GM18520 (cell line): ENCODE measurements around the gene SLC35A3.
"Not testable (repeated sequence)": the region's sequence is repeated elsewhere in the genome, so short reads cannot be mapped to it uniquely, and the experiment has no call there.

Experiments
- ATAC-seq: cut with Tn5 transposase; IDR thresholded peaks from one replicate; pipeline ENCODE4 v1.9.1; 2021; ENCODE audit not compliant: unreplicated experiment

SLC35A3 gene

GRCh38 chr1:100028765-100029164, 59.0 kb downstream of the SLC35A3 start:
- no peak for ATAC-seq

- no peak for ATAC-seq
These were observed 64.7 kb downstream of the SLC35A3 start for GRCh38 chr1:100034470-100034869.

DNA sequence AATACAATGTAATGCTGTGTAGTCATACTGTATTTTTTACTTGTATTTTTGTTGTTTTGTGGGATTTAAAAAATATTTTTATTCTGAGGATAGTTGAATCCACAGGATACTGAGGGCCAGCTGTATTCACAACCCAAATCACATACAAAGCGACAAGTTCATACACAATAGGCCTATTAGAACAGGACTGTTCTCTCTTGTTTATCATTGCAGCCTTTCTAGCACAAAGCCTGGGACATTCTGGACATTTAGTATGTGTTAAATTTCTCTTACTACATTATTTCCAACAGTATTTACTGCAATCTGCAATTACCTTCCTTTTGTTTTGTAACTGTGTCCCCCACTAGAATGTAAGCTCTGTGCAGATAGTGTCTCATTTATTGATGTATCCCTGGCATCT, 65.4 kb downstream of the SLC35A3 start:
- no peak for ATAC-seq

DNA sequence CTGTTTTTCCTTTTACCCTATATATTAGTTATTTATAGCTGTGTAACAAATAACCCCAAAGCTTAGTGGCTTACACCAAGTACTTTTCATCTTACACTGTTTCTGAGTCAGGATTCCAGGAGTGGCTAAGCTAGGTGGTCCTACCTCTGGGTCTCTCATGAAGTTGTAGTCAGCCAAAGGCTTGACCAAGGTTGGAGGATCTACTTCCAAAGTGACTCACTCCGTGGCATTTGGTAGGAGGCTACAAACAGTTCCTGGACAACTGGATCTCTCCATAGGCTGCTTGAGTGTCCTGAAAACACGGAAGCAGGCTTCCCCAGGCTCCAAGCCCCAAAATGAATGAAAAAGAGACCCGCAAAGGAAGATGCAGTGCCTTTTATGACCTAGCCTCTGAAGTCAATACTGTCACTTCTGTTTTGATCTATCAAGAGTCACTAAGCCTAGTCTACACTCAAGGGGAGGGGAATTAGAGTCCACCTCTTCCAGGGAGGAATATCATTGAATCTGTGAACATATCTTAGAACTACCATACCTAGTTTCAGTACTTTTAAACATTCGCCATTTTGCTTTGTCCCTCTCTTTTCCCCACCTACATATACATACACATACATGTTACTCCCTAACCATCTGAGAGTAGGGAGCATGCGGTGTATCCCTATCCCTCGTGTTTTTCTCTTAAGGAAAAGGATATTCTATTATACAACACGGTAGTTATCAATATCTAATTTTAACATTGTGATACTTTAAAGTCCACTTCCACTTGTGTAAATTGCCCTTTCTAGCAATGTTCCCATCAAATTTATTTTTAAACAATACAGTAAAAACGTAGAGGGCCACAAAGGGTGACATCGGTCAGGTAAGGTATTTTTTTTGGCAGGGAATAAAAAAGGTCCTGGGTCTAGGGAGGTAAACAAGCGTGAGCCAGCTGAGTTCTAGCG, 67.2 kb downstream of the SLC35A3 start:
- ATAC-seq = no peak

DNA sequence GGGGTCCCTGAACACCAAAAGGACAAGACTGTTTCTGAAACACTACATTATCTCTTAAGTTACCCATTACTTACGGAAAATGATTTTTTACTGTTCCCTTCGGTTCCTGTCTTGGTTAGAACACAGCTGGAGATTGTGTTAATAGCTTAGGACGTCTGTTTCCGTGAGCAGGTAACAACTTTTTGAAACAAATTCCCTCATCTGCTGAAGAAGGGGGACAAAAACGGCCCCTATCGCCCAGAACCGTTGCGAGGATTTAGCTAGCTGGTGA, 67.8 kb downstream of the SLC35A3 start:
- ATAC-seq = no peak

DNA sequence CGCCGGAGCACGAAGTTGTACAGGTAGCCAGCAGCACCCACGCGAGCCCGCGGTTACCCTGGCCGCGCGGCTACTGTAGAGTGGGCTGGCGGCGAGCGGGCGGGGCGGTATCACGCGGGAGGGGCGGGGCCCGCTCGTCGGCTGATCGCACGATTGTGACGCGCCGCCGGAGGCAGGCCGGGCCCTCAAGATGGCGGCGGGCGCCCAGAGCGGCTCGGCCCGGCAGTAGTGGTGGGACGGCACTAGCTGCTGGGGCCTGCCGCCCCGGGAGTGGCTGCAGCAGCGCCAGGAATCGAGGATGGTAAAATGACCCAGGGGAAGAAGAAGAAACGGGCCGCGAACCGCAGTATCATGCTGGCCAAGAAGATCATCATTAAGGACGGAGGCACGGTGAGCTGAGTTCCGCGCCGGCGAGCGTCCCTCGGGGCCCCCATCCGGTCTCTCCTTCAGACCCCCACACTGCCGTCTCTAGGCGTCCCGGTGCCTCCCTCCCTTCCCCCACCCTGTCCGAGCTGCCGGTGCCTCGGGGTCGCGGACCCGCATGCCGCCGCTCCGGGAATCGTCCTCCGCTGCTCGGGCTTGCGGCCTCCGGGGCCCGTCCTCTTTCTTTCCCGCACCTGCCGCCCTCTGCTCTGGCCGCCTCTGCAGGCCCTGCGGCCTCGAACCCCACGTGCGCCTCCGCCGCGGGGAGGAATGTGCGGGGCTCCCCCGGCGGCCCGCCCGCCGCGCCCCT, 68.3 kb downstream of the SLC35A3 start:
- ATAC-seq = peak; percentile 80

GRCh38 chr1:100038660-100039287, 69.0 kb downstream of the SLC35A3 start:
- ATAC-seq = peak; percentile 35

- ATAC-seq = no peak
These were observed 69.8 kb downstream of the SLC35A3 start for GRCh38 chr1:100039591-100039990.

- no peak for ATAC-seq
These were observed 75.4 kb downstream of the SLC35A3 start for GRCh38 chr1:100045206-100045605.

DNA sequence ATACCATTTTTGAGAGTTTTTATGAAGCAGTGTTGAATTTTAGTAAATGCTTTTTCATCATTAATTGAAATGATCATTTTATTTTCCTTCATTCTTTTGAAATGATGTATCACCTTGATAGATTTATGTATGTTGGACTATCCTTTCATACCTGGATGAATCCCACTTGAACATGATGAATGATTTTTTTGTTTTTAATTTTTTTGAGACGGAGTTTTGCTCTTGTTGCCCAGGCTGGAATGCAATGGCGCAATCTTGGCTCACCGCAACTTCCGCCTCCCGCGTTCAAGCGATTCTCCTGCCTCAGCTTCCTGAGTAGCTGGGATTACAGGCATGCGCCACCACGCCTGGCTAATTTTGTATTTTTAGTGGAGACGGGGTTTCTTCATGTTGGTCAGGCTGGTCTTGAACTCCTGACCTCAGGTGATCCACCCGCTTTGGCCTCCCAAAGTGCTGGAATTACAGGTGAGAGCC, 77.5 kb downstream of the SLC35A3 start:
- not testable (repeated sequence) for ATAC-seq

DNA sequence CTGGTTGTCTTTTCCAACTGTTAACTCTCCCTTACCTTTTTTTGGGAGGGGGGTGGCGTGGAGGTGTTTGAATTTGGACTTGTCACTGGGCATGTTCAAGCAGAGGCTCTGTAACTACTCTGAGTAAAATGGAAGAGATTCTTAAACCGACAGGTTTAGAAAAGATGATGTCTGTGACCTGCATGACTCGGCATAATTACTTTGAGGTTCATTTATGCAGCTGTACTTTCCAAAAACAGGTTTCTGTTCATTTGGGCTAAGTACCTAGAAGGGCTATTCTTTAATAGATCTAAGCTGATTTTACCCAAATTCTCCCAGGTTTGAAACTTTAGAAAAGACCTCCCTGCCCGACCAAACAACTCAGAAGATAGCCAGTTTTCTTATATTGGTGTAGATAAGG, 80.3 kb downstream of the SLC35A3 start:
- no peak for ATAC-seq

GRCh38 chr1:100051401-100051800, 81.6 kb downstream of the SLC35A3 start:
- ATAC-seq = no peak

DNA sequence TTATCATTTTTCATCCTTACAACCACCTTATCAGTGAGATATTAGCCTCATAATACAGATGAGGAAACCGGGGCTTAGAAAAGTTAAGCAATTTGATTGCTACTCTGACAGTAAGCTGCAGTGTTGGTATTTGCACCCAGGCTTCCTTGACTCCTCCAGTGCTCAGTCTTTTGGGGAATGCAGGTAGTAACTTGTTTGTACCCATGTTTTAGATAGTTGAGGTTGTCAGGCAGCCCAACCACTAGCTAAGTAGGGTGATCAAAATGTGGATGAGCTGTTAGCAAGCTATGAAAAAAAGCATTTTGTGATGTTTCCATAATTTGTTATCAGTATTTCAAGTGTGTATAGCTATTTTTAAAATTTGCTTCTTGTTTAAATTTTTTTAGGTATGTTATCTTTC, 82.1 kb downstream of the SLC35A3 start:
- no peak for ATAC-seq

DNA sequence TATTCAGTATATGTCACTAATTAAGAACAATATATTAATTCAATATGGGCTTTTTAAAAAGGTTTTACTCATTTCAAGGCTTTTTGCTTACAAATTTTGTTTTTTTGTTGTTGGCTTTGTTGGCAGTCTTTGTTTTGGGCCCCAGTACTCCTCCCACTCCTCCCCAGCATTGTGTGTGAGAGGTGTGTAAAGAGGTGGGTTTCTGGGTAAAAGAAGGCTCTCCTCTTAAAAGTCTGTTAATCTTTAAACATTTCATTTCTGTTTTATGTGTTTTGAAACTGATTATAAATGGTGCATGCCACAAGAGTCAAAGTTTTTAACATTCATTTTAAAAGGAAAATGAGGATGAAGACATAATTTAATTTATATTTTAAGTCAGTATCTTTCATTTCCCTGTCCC, 83.3 kb downstream of the SLC35A3 start:
- ATAC-seq = no peak

DNA sequence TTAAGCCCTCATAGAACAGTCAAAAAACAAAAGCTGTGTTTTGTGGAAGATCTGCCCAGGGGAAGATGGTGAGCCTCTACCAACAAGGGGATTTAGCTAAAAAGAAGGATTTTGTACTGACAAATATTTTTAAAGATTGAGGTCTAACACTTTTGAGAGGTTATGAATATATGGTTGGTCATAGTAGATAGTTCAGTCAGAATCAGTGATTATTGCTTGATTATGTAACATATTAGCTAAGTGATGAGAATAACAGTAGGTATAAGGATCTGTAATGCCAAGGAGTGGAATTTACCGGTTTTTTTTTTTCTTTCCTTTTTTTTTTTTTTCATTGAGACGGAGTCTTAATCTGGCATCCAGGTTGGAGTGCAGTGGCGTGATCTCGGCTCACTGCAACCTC, 83.9 kb downstream of the SLC35A3 start:
- ATAC-seq = no peak

DNA sequence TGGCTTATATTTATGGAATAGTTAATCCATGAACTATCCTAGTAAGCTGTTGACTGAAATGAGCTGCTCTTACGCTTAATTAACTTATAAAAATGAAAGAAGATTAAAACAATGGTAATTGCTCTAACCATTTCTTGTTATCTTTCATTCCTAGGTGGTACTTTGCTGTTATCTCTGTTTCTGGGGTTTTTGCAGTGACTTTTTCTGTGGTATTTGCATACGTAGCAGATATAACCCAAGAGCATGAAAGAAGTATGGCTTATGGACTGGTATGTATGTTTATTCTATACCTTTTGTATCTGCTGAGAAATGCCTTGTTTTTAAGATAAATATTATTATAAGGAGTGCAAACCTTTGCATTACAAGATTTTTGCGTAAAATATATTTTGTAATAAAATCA, 91.9 kb downstream of the SLC35A3 start:
- no peak for ATAC-seq

- ATAC-seq = no peak
These were observed 95.6 kb downstream of the SLC35A3 start for GRCh38 chr1:100065183-100065968.

DNA sequence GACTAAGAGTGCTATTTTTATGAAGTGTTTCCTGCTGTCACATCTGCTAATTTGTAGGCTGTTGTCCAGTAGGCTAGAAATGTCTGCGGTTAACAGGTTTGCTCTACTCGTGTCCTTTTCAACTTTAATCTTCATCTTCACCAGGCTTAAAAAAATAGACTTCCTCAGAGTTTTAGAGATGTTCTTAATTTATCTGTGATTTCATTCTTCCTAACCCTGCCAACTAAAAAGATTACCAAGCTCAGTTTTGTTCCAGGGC, 96.1 kb downstream of the SLC35A3 start:
- no peak for ATAC-seq

- ATAC-seq = no peak
These were observed 100.6 kb downstream of the SLC35A3 start for GRCh38 chr1:100070201-100070939.

DNA sequence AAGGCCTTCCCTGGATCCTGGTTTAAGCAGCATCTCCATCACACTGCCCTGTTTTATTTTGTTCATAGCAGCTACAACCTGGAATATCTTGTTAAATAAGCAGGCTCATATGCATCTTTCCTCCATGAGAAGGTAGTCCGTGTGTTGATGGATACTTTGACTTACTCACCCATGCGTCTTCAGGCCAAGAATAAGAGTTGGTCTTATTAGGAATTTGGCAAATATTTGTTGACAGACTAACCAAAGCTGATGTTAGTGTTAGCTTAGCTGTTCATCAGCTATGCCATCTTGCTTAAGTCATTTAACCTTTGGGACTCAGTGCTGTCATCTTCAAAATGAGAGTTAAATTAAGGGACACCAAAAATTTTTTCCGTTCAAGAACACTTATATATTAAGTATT, 103.7 kb downstream of the SLC35A3 start:
- no peak for ATAC-seq
